Epithelial cell of esophagus (primary cell): ENCODE data around the gene NYNRIN.

Experiments used
- DNase-seq: peaks from one replicate; pipeline ENCODE4 v3.0.0; 2010; ENCODE audit warnings: low read depth
- H3K4me3 ChIP-seq: 2 replicates; pipeline ENCODE4 v1.5.1; 2011; ENCODE audit warnings: mild to moderate bottlenecking, low read length, control low read depth
- TF ChIP-seq, protein P1 (sequence below): IDR thresholded peaks from 2 replicates; pipeline ENCODE4 v1.5.1; 2011; ENCODE audit warnings: low read depth, mild to moderate bottlenecking, low read length, control low read depth, inconsistent platforms; ENCODE audit not compliant: insufficient read depth; ENCODE audit errors: missing control alignments

The NYNRIN gene

GRCh38 chr14:24366721-24367513 lies 31.9 kb upstream of the NYNRIN start:
- TF ChIP-seq, protein P1, sequence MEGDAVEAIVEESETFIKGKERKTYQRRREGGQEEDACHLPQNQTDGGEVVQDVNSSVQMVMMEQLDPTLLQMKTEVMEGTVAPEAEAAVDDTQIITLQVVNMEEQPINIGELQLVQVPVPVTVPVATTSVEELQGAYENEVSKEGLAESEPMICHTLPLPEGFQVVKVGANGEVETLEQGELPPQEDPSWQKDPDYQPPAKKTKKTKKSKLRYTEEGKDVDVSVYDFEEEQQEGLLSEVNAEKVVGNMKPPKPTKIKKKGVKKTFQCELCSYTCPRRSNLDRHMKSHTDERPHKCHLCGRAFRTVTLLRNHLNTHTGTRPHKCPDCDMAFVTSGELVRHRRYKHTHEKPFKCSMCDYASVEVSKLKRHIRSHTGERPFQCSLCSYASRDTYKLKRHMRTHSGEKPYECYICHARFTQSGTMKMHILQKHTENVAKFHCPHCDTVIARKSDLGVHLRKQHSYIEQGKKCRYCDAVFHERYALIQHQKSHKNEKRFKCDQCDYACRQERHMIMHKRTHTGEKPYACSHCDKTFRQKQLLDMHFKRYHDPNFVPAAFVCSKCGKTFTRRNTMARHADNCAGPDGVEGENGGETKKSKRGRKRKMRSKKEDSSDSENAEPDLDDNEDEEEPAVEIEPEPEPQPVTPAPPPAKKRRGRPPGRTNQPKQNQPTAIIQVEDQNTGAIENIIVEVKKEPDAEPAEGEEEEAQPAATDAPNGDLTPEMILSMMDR = no peak
- DNase-seq = peak; percentile 99
- peak overlapping the region; percentile 78 for H3K4me3 ChIP-seq

DNA sequence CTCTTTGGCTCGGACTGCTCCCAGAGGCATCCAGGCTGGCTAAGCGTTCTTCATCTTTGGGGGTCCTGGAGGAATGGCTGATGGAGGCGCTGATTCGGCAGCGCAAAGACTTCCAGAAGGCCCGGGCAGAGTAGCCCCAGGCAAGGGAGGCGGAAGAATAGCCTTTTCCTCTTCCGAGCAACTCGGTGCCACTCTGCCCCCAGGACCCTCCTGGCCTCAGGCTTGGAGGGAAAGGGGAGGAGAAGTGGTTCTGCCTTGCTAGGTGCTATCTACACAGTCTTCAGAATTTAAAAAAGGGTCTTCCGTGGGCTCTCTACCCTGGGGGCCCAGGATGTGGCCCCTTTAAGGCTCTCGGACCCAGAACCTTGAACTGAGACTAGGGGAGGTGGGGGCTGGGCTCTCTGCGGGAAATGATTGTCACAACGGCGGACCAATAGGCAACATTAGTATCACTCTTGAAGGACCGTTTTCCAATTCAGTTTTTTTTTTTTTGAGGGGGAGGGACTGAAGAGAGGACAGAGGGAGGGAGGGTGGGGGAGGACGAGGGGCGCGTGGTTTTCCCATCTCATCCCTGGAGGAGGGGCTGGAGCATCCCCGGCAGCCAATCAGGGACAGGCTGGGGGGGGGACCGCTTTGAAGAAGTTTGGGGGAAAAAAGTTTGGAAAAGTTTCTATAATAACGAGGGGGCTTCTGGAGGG lies 31.1 kb upstream of the NYNRIN start, which contains the start of gene NFATC4:
Gene NFATC4, plus strand, starts transcription at position 671 of the 698 bp plus-strand sequence. CDS start 157 bp downstream, outside the sequence.
- DNase-seq = peak; percentile 89
- peak within 1 kb of the TSS; percentile 78 for H3K4me3 ChIP-seq
- TF ChIP-seq, protein P1 = no peak

- DNase-seq = no peak
- TF ChIP-seq, protein P1 = no peak
- peak overlapping the region; percentile 78 for H3K4me3 ChIP-seq
Measured at GRCh38 chr14:24368212-24368561, 30.6 kb upstream of the NYNRIN start.

- TF ChIP-seq, protein P1 = no peak
- H3K4me3 ChIP-seq = peak overlapping the region; percentile 78
- DNase-seq = no peak
Measured at GRCh38 chr14:24368562-24369252, 30.1 kb upstream of the NYNRIN start.

DNA sequence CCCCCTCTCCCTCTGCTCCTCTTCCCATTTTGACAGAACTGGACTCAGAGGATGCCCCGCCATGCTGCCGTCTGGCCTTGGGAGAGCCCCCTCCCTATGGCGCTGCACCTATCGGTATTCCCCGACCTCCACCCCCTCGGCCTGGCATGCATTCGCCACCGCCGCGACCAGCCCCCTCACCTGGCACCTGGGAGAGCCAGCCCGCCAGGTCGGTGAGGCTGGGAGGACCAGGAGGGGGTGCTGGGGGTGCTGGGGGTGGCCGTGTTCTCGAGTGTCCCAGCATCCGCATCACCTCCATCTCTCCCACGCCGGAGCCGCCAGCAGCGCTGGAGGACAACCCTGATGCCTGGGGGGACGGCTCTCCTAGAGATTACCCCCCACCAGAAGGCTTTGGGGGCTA lies 29.3 kb upstream of the NYNRIN start:
- H3K4me3 ChIP-seq = peak overlapping the region; percentile 78
- no peak for DNase-seq
- TF ChIP-seq, protein P1 = no peak

DNA sequence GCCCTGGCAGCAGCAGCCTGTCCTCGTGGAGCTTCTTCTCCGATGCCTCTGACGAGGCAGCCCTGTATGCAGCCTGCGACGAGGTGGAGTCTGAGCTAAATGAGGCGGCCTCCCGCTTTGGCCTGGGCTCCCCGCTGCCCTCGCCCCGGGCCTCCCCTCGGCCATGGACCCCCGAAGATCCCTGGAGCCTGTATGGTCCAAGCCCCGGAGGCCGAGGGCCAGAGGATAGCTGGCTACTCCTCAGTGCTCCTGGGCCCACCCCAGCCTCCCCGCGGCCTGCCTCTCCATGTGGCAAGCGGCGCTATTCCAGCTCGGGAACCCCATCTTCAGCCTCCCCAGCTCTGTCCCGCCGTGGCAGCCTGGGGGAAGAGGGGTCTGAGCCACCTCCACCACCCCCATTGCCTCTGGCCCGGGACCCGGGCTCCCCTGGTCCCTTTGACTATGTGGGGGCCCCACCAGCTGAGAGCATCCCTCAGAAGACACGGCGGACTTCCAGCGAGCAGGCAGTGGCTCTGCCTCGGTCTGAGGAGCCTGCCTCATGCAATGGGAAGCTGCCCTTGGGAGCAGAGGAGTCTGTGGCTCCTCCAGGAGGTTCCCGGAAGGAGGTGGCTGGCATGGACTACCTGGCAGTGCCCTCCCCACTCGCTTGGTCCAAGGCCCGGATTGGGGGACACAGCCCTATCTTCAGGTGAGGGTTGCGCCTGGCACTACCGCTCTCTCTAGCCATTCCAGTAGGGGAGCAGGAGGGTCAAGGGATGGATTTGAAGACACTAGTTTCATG lies 28.7 kb upstream of the NYNRIN start:
- H3K4me3 ChIP-seq = no peak overlapping the region
- TF ChIP-seq, protein P1 = no peak
- DNase-seq = no peak
